Left hindlimb (tissue), 1 donor: Measurements from ENCODE around the gene SNAPIN.

ENCODE experiments used
- DNase-seq: peaks from one replicate; pipeline ENCODE4 v3.0.0-alpha.2; 2018

Gene SNAPIN, protein sequence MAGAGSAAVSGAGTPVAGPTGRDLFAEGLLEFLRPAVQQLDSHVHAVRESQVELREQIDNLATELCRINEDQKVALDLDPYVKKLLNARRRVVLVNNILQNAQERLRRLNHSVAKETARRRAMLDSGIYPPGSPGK

DNA sequence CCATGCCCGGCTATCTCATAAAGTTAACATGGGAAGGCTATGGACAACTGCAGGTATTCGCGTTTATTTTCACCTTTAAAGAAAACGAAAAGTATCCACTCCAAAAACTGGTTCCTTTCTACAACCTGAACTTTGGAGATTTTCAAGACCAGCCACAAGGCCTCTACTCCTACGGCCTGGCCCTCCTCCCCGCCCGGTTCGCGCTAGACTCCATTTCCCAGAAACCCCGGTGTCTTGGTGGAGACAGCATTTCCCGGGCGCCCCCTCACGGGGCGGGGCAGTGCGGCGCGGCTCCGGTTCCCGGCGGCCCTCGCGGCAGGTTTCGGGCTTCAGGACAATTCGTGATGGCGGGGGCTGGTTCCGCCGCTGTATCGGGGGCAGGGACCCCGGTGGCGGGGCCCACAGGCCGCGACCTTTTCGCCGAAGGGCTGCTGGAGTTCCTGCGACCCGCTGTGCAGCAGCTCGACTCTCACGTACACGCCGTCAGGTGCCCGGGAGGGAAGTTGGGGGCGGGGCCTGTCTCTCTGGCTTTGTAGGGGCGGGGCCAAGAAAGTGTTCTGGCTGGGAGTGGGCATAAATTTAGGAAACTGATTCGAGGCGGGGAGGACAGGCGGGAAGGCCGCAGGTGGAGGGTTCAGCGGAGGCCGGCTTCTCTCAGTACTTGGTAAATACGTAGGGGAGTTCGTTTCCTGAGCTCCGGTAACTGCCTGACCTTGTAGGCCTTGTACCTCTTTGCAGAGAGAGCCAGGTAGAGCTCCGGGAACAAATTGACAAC, at the start of gene SNAPIN:
TSS of gene SNAPIN (plus strand) at position 304 of the 775 bp plus-strand sequence. CDS start at position 345, 41 bp downstream.
- DNase-seq = peak; percentile 96

DNA sequence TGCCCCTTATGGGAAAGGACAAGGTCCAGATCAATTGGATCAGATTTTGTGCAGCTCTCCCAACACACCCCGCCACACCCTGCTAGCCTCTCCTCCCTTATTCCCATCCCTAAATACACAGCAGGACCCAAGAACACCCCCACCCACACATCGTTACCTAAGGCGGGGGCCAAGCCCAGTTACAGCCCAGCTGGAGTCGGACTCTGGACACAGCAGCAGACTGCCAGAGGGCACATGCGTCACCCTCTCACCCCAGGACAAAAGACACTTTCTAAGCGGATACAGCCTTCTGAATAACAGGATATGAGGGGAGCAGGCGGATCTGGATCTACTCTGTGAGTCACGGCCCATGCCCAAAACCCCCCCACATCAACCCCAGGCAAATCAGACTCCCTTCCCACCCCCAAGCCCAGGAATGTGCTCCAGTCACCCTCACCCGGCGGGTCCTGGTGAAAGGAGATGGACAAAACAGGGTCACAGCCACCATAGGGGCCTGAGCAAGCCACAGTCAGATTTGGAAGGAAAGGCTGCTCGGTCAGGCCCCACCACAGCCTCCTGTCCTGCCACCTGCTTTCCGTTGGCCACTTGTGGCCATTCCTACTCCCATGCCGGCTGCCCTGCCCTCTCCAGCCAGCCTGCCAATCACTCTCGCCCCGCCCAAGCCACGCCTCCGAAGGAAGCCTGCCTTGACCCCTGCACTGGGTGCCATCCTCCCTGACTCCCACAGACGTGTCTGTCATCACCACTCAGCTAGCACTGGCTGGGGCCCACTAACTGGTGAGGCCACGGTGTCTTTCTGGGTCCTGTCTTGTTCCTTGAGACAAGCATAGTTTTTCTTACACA, 49.5 kb upstream of the SNAPIN start:
- DNase-seq = peak; percentile 52

DNA sequence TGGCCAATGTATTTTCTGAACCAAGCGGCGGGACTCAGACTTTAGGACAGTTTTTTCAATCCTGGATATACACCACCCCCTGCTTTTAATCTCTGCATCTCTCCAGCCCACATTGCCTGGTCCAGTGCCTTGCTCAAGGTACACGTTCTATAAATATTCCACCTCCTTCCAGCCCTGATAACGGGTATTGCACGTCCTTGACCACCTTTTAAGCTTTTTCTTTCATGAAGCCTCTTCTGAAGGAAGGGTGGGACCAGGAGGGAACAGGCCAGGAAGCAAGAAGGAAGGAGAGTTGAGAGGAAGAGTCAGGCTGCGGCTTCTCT, 49.0 kb upstream of the SNAPIN start:
- no peak for DNase-seq

DNA sequence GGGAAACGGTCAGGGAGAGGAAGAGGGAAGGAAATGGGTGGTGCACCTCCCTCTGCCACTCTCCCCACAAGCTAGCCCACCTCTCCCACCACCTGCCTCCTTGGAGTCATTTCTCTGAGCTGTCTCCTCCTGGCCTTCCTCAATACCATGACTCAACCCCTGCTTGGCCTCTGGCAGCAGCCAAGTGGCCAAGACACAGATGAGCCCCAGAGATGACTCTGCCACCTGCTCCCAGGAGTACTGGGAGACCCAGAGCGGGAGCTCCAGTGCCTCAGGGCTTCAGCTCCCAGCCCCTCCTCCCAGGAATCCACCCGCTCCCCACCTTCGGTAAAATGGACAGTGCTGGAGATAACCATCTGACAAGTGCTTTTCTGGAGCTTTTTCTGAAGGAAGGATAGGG, 48.2 kb upstream of the SNAPIN start:
- no peak for DNase-seq

DNA sequence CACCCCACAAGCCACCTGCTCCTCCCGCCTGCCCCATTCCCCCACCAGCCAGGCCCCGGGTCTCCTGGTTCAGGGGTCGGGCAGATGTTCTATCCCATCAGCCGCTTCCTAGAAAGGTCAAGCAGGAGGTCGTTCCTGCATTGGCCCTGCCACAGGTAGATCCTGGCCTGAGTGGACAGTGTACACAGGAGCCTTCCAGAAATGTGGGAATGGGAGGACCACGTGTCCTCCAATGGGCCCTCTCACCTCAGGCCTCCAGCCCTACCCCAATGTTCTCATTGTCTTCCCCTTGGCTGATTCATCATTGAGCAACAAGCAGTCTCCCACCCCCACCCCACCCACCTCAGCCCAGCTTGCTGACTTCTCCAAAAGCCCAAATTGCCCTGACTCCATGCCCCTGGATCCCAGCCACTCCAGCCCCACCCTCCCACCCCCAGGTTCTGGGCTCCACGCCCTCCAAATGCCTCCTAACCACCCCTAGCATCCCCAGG, 47.6 kb upstream of the SNAPIN start:
- DNase-seq = peak; percentile 23

DNA sequence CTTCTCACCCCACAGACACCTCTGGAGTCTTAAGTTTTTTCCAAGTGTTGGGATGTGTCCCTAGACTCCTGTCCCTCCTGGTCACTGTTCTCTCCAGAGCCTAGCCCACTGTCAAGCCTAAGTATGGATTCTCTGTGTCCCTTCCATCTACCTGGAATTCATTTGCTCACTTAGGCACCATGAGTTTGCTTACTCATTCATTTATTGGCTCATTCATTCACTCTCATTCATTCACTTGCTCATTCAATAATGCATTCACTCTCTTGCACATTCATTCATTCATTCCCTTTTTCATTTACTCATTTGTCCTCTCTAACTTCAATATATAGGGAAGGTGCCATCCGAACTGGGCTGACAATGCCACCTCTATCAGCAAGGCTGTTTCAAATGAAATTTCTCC, 47.1 kb upstream of the SNAPIN start:
- no peak for DNase-seq

DNA sequence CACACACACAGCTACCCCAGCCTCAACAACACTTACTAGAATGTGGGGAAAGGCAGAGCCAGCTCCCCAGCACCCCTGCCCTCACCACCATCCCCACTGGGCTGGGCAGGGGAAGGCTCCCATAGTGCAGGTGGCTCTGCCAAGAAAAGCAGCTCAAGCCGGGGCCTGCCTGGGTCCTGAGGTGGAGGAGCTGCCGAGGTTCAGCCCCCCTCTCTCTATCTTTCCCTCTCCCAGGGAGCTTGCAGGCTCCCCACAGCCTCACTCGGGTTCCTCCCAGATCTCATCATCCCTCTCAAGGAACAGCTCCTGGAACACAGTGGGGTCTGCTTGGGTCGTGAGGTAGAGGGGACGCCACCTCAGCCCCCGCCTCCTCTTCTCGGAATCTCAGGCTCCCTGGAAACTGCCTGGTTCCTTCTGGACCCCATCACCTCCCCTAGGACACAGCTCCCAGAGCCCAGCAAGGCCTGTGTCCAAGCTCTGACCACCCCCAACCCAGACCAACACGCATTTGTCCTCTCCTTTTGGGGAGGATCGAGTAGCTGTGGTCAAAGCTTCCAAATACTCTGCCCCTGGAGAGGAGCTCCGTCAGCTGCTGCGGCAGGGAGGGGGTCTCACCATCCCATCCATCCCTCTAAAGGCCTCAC, 46.3 kb upstream of the SNAPIN start:
- DNase-seq = peak; percentile 43

DNA sequence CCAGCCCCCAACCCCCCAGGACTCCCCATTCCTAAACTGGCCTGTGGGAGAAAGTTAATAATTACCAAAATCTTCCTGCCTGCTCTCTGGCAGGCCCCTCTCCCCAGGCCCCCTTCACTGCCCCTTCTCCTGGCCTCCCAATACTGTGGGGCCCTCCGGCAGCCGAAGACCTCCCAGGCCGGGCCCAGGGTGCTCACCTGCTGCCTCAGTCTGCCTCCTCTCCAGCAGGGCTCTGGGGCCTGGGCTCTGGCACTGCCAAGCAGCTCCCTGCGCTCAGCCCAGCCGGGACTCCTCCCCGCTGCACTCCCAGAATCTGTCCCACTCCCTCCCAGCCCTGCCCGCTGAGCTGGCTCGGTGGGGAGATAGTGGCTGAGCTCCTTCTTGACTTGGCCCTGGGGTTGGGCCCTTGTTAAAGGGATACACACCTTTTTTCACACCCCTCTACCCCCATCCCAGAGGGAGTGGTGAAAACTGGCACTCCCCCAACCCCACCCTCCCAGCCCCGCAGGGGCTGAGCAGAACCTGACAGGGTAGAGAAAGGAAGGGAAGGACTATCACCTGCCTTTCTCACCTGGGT, 45.7 kb upstream of the SNAPIN start, which contains the start of gene S100A16:
TSS of gene S100A16 (minus strand) at position 383 of the 577 bp plus-strand sequence. CDS start 4,986 bp downstream, outside the sequence.
- peak; percentile 74 for DNase-seq

DNA sequence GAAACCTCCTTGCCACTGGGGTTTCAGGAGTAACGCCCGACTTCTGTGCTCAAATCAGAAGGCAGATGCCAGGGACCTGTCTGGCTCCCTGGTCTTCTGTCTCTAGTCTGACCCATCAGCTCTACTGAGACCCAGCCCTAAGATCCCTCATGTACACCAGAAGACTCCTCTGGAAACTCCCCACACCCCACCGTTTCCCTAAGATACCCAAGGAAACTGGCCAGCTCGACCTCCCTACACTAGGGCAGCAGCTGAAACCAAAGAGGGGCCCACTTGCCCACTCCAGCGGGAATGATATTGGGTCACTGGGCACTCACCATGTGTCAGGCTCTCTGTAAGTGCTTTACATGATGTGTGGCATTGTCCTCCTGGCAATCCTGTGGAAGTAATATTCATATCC, 45.1 kb upstream of the SNAPIN start:
- no peak for DNase-seq

DNA sequence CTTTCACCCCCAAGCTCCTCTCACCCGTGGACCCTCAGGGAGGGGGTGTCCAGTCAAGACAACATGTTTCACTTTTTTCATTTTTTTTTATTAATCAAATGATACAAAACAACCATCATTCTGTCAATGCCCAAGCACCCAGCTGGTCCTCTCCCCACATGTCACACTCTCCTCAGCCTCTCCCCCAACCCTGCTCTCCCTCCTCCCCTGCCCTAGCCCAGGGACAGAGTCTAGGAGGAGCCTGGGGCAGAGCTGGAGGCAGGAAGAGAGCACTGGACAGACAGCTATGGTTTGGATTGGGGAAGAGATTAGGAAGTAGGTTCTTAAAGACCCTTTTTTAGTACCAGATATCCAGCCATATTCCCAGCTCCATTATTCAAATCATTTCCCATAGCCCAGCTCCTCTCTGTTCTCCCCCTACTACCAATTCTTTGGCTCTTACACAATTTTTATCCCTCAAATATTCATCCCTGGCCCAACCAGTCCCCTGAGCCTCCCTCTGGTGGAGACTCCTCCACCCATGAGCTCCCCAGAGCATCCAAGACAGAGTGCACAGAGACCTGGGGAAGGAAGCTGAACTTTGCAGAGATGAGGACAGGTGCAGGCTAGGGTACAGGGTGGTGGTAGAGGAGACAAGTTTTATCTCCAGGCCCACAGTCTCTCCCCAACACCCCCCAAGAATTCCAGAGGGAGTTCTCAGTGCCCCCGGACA, 44.2 kb upstream of the SNAPIN start:
- no peak for DNase-seq

DNA sequence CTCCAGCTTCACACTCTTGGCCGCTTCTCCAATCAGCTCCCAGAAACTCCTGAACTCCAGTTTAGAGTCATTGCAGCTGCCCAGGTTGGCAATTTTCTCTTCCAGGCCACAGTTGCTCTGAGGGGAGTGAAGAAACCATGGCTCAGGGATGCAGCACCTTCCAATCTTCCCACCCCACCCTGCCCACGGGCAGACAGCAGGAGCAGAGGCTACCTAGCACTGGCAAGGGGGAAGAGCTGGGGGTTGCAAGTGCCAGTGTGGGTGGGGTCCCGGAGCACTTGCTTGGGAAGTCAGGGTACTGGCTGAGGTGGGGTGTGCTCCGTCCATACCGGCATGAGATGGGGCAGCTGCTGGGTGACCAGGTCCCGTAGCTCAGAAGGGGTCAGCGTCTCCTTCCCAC, 43.6 kb upstream of the SNAPIN start:
- DNase-seq = peak; percentile 21

DNA sequence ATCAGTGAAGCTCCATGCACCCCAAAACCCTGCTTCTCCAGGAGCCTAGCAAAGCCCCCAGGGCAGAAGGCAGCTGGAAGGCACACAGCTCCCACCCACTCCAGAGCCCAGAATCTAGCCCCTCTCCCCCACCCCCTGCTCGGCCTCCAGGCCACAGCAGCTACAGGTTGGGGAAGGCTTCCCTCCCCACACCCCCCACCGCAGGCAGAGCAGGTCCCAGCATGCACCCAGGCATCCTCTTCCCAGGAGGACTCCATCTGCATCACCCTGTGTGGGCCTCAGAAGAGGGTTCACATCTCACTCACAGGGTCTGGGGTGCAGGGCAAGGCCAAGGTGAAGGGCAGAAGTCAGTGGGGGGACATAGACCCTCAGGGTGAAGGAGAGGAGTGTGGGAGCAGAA, 43.1 kb upstream of the SNAPIN start:
- DNase-seq = peak; percentile 22

DNA sequence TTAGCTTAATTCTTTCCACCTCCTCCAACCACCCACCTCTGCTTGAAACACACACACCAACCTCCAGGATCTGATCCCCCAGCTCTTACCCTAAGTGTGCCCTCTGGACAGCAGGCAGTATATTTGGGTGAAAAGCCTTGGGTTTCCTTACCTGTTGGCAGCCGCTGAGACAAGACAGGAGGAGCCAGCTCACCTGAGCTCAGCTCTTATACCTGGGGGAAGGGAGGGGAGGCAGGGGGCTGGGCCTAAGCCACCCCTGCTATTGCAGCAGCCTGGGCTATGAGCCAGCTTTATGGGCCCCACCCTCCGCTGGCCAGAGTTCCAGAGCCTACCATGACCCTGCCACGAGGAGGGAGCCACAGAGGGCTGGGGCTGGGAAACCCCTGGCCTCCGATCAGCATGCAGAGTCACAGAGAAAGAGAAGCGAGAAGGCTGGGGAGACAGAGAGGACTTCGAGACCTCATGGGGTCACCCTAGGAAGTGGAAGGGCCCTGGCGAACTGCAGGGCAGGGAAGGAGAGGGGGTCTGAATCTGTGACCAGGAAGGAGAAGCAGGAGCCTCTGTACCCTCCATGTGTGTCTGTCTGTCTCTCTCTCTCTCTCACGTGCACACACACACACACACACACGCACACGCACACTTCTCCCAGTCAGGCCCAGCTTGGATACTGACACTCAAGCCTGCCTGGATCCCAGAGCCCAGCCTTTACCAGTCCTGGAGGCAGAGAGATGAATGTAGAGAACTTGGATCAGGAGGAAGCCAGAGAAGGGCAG, 42.2 kb upstream of the SNAPIN start, which contains the start of gene S100A14:
TSS of gene S100A14 (minus strand) at position 182 of the 773 bp plus-strand sequence. CDS start 467 bp downstream, outside the sequence.
- peak; percentile 30 for DNase-seq

DNA sequence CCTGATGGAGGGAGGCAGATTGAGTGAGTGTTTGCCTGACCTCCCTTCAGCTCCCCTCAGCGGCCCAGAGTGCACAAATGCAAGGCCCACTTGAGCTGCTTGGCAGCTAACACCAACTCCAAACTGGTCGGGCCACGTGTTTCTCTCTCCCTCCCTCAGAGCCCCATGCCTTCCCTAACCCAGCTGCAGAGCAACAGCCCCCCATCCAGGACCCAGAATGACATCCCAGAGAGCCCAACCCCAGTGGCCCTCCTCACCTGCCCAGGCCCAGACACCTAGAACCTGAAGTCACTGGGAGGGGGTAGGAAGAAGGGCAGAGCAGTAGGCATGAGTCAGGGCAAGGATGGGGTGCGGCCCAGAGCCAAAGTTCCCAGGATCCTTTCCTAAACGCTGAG, 41.6 kb upstream of the SNAPIN start:
- peak; percentile 20 for DNase-seq

DNA sequence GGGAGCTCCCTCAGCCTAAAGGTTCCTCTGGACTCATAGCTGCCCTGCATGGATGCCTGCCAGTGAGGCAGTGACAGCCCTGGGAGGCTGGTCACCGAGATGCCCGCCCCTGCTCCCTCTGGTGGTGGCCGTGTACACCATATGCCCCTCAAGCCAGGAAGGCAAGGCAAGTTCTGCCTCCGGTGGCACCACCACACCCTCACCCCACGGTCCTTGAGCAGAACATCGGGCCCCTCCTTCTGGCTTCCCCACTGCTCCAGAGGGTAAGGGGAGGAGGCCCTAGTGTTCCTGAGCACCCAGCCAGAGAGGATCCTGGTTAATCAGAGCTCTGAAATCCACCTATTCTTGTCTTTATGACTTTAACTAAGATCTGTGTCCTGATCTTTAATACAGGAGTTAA, 40.8 kb upstream of the SNAPIN start:
- DNase-seq = no peak

DNA sequence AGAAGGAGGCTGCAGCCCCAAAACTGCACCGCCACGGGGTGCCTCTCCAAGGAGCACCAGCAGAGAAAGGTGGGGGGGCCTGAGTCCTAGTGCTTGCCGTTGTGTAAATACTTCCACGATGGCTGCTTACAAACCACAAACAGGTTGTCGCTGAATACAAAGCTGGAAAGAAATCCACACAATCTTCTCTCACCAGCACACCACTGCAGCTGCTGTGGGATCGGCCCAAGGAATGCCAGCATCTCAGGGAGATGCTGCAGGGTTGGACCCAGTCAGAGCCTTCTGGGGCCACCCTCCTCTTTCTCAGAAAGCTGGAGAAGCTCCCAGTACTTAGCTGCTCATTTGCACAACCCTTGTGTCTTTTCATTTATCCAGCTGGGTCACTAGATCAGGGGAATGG, 39.3 kb upstream of the SNAPIN start:
- no peak for DNase-seq

DNA sequence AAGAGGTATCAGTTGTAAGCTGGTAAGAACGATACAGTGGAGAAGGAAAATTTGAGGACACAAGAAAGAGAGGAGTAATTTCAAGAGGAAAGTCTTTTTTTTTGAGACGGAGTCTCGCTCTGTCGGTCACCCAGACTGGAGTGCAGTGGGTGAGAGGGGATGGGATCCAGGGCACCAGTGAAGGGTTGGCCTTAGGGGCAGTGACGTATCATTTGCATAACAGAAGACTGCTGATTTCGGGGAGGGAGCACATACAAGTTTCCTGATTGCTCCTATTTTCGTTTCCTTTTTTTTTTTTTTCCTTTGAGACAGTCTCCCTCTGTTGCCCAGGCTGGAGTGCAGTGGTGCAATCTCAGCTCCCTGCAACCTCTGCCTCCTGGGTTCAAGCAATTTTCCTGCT, 35.4 kb upstream of the SNAPIN start:
- DNase-seq = no peak

DNA sequence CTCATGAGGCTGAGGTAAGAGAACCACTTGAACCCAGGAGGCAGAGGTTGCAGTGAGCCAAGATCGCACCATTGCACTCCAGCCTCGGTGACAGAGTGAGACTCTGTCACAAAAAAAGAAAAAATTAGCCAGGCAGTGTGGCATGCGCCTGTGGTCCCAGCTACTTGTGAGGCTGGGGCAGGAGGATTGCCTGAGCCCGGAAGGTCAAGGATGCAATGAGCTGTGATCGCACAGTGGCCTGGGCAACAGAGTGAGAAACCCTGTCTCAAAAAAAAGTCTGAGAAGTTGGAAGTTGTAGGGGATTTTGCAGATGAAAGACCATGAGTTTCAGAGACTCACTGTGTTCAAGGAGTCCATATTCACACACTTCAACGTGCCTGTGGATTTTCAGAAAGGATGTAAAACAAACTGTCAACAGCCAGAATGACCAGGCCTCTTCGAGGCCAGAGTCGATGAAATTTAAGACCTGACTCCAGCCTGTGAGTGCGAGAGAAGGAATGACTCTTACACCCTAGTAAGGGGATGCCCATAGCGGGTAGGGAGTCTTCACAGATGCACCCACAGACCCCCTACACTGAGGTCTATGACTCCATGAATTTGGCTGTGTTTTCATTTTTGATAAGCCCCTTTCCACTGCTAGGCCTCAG, 33.4 kb upstream of the SNAPIN start:
- DNase-seq = no peak

DNA sequence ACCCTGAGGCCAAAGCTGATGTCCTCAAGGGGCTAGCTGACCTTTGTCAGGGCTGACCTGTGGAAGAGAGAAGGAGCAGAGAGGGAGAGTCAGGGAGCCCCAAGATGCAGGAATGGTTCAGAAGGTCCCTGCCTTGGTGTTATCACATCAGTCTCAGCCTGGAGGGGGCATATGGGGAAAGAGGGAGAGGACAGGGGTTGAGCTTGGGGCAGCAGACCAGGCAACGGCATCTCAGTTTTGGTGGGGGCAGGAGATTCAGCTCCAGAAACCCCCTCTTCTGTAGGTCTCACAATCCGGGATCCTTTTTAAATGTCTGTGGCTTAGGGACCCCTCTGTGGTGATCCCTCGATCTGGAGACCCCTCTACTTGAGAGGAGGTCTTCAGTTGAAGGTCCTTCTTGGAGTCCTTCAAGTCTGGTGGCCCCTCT, 32.0 kb upstream of the SNAPIN start:
- DNase-seq = no peak

DNA sequence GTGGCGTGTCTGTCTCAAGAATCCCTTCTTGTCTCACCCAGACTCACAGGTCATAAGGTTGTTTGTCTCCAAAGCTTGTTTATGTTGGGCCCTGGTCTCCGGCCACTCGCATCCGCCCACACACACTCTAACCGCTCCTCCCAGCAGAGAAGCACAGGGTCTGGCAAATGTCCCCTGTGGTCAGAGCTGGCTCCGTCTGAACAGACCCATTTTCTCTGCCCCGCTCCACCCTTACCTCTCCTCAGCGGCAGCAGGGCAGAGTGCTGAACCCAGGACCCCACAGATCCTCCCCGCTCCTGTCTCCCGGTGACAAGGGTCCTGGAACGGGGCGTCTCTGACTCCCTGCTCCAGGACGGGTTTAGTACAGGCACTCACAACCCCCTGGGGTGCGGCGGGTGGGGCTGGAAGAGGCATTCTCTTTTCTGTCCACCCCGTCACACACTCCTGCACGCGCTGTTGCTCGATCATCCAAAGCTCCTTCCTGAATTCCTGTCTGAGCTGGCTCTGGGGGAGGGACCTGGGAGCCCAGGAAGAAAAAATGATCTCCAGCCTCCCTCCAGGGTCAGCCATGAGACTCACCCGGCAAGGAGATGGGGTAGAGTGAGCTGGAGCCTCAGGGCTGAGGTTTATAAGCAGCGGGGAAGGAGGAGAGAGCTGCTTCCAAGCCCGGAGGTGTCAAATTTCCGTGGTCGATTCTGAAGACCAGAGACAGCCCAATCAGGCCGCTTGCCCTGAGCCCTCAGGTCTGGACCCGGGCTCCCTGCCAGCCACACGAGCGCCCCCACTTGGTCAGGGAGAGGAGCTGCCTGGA, 31.4 kb upstream of the SNAPIN start, which contains the start of gene S100A13:
TSS of gene S100A13 (minus strand) at position 602 of the 811 bp plus-strand sequence. CDS start 1,033 bp downstream, outside the sequence.
- peak; percentile 89 for DNase-seq
